SJCRH30 (cell line): ENCODE data around the gene PDE7B. TPM values are rescaled to one million over a fixed set of nuclear protein-coding genes. Genes with fewer than 3 reads are reported as not detected.

Source experiments
- DNase-seq, 2 experiments: peaks; one replicate each; pipeline ENCODE4 v3.0.0-alpha.2; 2015 to 2020
- H3K27ac ChIP-seq: fragments of 250-450 bp; sonication (Bioruptor Pico); 2 replicates; pipeline ENCODE4 v1.5.1; 2020; ENCODE audit warnings: mild to moderate bottlenecking, moderate library complexity
- H3K27me3 ChIP-seq: fragments of 250-450 bp; sonication (Bioruptor Pico); 2 replicates; pipeline ENCODE4 v1.5.1; 2020; ENCODE audit warnings: mild to moderate bottlenecking, moderate library complexity
- H3K36me3 ChIP-seq: fragments of 250-450 bp; sonication (Bioruptor Pico); 2 replicates; pipeline ENCODE4 v1.5.1; 2020; ENCODE audit warnings: mild to moderate bottlenecking, moderate library complexity
- H3K4me1 ChIP-seq: fragments of 250-450 bp; sonication (Bioruptor Pico); 2 replicates; pipeline ENCODE4 v1.5.1; 2020; ENCODE audit warnings: mild to moderate bottlenecking, moderate library complexity
- H3K4me3 ChIP-seq: fragments of 250-450 bp; sonication (Bioruptor Pico); 2 replicates; pipeline ENCODE4 v1.5.1; 2020; ENCODE audit warnings: mild to moderate bottlenecking, moderate library complexity
- H3K9me3 ChIP-seq: fragments of 250-450 bp; sonication (Bioruptor Pico); replicated peaks from 2 replicates; pipeline ENCODE4 v1.5.1; 2020; ENCODE audit warnings: mild to moderate bottlenecking, moderate library complexity
- total RNA-seq: library from RNA; depleted of rRNA; stranded (reverse); fragments of >200 nt; shearing (Covaris generic); gene quantifications from 2 replicates; pipeline ENCODE4 v1.2.3, GENCODE V29; 2014

PDE7B gene
- total RNA-seq, 1 experiment from 2014 or later, result 0.20 TPM

DNA sequence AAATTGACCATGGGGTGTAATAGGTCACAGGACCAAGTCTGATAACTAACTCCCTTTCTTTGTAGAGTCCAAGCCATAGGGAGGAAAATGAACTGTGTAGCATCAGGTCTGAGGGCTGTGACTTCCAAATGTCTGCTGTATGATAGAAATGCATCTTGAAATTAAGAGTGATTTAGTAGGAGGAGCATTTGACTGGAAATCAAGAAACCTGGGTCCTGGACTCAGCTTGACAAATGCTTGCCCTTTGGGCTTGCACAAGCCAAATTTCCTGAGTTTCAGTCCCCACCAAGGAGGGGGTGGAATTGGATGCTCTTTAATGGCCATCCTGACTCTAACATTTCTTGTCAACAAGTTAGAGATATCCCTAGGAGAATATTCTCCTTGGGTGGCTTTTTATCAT, 187.0 kb downstream of the PDE7B start:
- Histone ChIP-seq H3K9me3 (no peaks in the 10 kb centered on the region), H3K36me3 (no peaks in the 10 kb centered on the region), H3K27ac (no peak overlapping the region), H3K27me3 (0 out of 2 replicates have a peak, but pooled peaks cover 4% of the 10 kb centered on the region), H3K4me1 (peaks cover under 1% of the 10 kb centered on the region; the same call in 1 of the 2 replicates), H3K4me3 (no peak overlapping the region)
- no peak for DNase-seq

DNA sequence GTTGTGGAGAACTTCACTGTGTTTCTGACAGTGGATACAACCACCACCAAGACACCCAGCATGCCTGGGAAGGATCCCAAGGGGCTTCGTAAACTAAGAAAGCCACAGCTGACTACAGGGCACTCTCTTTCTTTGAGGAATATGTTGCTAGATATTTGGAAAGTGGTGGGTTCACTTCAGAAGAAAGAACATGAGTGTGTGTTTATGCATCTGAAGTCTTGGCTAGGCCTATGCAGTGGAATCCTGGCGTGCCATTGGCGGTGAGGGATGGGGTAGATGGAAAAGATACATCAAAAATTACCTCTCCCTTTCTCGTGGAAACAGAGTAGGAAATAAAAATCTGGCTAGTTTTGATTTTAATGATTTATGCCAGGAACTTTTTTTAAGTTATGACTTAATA, 187.7 kb downstream of the PDE7B start:
- no peak overlapping the region for H3K27ac ChIP-seq
- no peaks in the 10 kb centered on the region for H3K9me3 ChIP-seq
- H3K4me3 ChIP-seq, result no peak overlapping the region
- H3K36me3 ChIP-seq, result no peaks in the 10 kb centered on the region
- DNase-seq, result no peak
- H3K4me1 ChIP-seq, result no peaks in the 10 kb centered on the region
- 0 out of 2 replicates have a peak, but pooled peaks cover 4% of the 10 kb centered on the region for H3K27me3 ChIP-seq

GRCh38 chr6:136050475-136050874, 199.0 kb downstream of the PDE7B start:
- H3K4me1 ChIP-seq, result no peaks in the 10 kb centered on the region
- no peak overlapping the region for H3K27ac ChIP-seq
- no peak overlapping the region for H3K4me3 ChIP-seq
- no peaks in the 10 kb centered on the region for H3K27me3 ChIP-seq
- H3K9me3 ChIP-seq, result no peaks in the 10 kb centered on the region
- DNase-seq, result no peak
- no peaks in the 10 kb centered on the region for H3K36me3 ChIP-seq

DNA sequence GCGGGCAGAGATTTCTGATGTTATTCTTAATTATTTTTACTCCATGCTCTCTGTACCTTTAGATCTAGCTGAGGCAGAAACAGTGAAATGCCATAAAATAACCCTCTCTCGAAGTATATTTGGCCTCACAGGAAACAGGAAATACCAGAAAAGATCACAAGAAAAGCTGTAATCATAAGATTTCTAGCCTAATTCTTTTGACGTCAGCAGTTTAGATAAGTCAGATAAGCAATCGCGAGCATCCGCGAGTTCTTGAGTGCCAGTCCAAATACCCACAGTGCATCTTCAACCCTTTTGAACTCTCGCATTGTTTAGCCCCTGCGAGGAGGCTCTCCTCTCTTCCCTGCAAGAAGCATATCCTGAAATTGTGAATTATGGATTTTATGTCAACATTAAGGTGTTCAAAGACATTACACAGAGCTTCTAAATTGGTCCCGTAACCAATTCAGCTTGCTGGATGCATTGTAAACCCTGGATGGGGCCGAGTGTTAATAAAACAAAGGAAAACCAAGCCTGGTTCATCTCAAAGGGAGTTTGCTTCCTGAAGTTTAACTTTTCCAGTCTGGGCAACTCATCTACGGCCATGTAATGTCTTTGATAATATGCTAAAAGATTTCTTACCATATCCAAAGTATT, 199.8 kb downstream of the PDE7B start:
- Histone ChIP-seq H3K36me3 (no peaks in the 10 kb centered on the region), H3K27me3 (no peaks in the 10 kb centered on the region), H3K4me1 (no peaks in the 10 kb centered on the region), H3K4me3 (no peak overlapping the region), H3K9me3 (no peaks in the 10 kb centered on the region), H3K27ac (no peak overlapping the region)
- DNase-seq, result no peak

GRCh38 chr6:136052031-136052430, 200.5 kb downstream of the PDE7B start:
- Histone ChIP-seq H3K36me3 (no peaks in the 10 kb centered on the region), H3K27ac (no peak overlapping the region)
- no peak for DNase-seq

GRCh38 chr6:136058852-136059251, 207.4 kb downstream of the PDE7B start:
- no peak for DNase-seq
- Histone ChIP-seq H3K9me3 (no peaks in the 10 kb centered on the region), H3K4me3 (no peak overlapping the region), H3K36me3 (no peaks in the 10 kb centered on the region), H3K27ac (no peak overlapping the region), H3K4me1 (peaks cover 4% of the 10 kb centered on the region; the same call in 1 of the 2 replicates), H3K27me3 (no peaks in the 10 kb centered on the region)

More at GRCh38 chr6:136052031-136052430, 200.5 kb downstream of the PDE7B start:
- no peak overlapping the region for H3K4me3 ChIP-seq
- no peaks in the 10 kb centered on the region for H3K9me3 ChIP-seq
- H3K4me1 ChIP-seq, result no peaks in the 10 kb centered on the region
- no peaks in the 10 kb centered on the region for H3K27me3 ChIP-seq

DNA sequence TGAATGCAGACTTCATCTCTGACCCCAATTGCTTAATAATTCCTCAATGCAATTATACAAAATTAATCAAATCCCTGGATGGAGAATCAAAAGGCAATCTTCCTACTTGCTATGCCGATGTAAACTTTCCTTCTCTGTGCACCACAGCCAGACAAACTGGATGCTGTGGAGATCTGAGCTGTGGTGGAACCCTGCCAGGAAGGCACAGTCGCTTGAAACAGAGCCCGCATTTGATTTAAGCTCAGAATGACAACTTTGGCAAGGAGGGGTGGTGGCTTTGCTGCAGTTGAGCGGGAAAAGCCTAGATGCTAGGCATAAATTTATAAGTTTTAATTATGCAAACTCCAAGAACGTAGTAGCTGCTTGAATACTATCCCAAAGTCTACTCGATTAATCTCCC, 207.8 kb downstream of the PDE7B start:
- H3K27ac ChIP-seq, result no peak overlapping the region
- no peaks in the 10 kb centered on the region for H3K9me3 ChIP-seq
- no peaks in the 10 kb centered on the region for H3K36me3 ChIP-seq
- no peaks in the 10 kb centered on the region for H3K27me3 ChIP-seq
- H3K4me1 ChIP-seq, result peaks cover 4% of the 10 kb centered on the region; the same call in 1 of the 2 replicates
- H3K4me3 ChIP-seq, result no peak overlapping the region
- no peak for DNase-seq

GRCh38 chr6:136060052-136060451, 208.6 kb downstream of the PDE7B start:
- no peak overlapping the region for H3K27ac ChIP-seq
- H3K36me3 ChIP-seq, result no peaks in the 10 kb centered on the region
- no peak overlapping the region for H3K4me3 ChIP-seq
- no peaks in the 10 kb centered on the region for H3K9me3 ChIP-seq
- no peaks in the 10 kb centered on the region for H3K27me3 ChIP-seq
- H3K4me1 ChIP-seq, result peaks cover 4% of the 10 kb centered on the region; the same call in 1 of the 2 replicates
- DNase-seq, result no peak

DNA sequence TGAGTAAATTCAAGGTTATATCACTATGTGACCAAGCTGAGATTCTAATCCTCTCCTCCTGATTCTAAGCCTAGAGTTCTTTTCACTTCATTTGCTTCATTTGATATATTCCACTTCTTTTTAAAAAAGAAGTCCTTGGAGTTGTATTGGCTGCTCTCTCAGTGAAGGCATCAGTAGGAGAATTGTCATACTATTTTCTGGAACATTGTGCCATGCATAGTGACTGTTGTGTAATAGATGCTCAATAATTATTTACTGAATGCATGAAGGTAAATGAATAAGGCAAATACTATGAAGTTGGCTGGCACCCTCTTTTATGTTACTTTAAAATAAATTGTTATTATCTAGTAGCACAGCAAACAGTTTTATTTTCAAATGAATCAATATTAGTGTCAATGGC, 209.3 kb downstream of the PDE7B start:
- Histone ChIP-seq H3K36me3 (no peaks in the 10 kb centered on the region), H3K4me1 (peaks cover 4% of the 10 kb centered on the region; the same call in 1 of the 2 replicates), H3K4me3 (no peak overlapping the region), H3K27me3 (no peaks in the 10 kb centered on the region), H3K27ac (no peak overlapping the region), H3K9me3 (no peaks in the 10 kb centered on the region)
- no peak for DNase-seq

DNA sequence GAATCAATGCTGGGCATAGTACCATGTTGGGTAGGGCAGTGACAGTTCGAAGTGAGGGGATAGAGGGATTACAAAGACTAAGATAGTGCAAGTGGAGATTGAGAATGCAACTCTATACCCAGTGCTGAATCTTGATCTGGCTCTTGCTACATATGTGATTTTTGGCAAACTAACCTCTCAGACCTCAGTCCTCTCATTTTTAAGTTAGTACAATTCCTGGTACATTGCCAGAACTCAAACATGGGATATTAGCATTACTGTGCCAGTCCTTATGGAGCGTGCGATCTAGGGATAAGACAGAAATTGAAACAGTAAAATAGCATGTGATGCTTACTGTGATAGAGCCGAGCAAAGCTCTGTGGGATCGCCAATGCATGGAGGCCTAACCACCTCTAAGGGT, 210.2 kb downstream of the PDE7B start:
- Histone ChIP-seq H3K4me3 (no peak overlapping the region), H3K27me3 (no peaks in the 10 kb centered on the region), H3K36me3 (no peaks in the 10 kb centered on the region), H3K27ac (no peak overlapping the region), H3K9me3 (no peaks in the 10 kb centered on the region), H3K4me1 (peaks cover 4% of the 10 kb centered on the region; the same call in 1 of the 2 replicates)
- no peak for DNase-seq

GRCh38 chr6:136063096-136063495, 211.6 kb downstream of the PDE7B start:
- Histone ChIP-seq H3K4me1 (peaks cover 4% of the 10 kb centered on the region; the same call in 1 of the 2 replicates), H3K9me3 (no peaks in the 10 kb centered on the region), H3K27me3 (no peaks in the 10 kb centered on the region), H3K27ac (no peak overlapping the region), H3K4me3 (no peak overlapping the region), H3K36me3 (no peaks in the 10 kb centered on the region)
- DNase-seq, result no peak

DNA sequence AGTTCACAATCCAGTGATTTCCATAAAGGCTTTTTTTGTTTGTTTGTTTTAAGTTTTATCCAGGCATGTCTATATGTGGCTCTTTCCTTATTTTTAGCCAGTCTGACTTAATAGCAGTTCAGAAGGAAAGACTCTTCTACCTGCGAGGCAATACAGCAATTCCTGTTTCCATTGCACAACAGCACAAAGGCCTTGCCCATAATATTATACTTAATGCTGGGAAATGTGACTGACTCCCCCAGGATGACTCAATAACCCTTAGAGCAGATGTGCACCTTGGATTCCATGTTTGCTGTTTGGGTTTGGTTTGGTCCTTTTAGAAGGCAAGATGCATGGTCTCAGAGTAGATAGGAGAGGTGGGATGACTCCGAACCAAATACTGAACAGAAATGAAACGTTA, 214.5 kb downstream of the PDE7B start:
- H3K36me3 ChIP-seq, result no peaks in the 10 kb centered on the region
- H3K9me3 ChIP-seq, result no peaks in the 10 kb centered on the region; the same call in 1 of the 2 replicates
- H3K27ac ChIP-seq, result no peak overlapping the region
- H3K27me3 ChIP-seq, result no peaks in the 10 kb centered on the region
- H3K4me1 ChIP-seq, result no peaks in the 10 kb centered on the region; the same call in 1 of the 2 replicates
- no peak overlapping the region for H3K4me3 ChIP-seq
- no peak for DNase-seq

DNA sequence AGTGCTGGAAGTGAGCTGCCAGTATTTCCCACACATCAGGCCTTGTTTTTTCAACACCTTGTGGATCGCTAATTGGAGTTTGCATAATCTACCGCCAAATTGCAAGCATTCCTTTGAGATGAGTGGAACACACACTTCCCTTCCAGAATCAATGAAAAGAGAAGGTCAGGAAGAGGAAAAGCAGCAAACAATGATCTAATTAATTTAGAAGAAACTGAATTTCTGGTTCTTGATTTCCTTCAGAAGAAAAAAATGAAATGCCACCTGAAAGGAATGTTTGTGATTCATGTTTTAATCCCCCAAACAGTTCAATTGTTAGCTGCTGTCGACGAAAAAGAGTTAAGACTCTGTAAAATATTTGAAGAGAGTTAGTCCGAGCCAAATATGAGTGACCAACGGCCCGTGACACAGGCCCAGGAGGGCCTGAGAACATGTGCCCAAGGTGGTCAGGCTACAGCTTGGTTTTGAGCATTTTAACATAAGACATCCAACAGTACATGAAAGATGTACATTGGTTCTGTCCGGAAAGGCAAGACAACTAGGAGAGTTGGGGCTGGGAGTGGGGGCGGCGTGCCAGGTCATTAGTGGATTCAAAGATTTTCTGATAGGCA, 216.3 kb downstream of the PDE7B start:
- Histone ChIP-seq H3K4me1 (no peaks in the 10 kb centered on the region; the same call in 1 of the 2 replicates), H3K4me3 (no peak overlapping the region), H3K36me3 (no peaks in the 10 kb centered on the region), H3K27ac (no peak overlapping the region), H3K9me3 (no peaks in the 10 kb centered on the region; the same call in 1 of the 2 replicates), H3K27me3 (no peaks in the 10 kb centered on the region)
- DNase-seq, result no peak

DNA sequence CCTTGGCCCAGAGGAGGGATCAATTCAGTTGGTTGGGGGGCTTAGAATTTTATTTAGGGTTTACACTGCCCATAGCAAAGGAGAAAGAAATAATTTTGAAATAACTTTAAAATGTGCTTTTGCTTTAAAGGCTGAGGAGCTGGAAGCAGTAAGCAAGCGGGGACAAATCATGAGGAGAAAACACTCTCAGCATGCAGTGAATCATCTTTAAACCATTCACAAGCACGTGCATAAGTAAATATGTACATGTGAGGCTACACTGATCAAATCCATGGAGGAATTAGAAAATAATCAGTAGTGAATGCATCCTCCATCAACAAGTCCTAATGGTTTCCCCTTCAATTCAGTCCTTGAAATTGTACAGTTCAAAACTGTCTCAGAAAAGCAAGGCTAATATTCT, 217.6 kb downstream of the PDE7B start:
- Histone ChIP-seq H3K27me3 (no peaks in the 10 kb centered on the region), H3K4me1 (no peaks in the 10 kb centered on the region; the same call in 1 of the 2 replicates), H3K36me3 (no peaks in the 10 kb centered on the region), H3K4me3 (no peak overlapping the region), H3K9me3 (no peaks in the 10 kb centered on the region; the same call in 1 of the 2 replicates), H3K27ac (no peak overlapping the region)
- no peak for DNase-seq

- no peak for DNase-seq
- Histone ChIP-seq H3K27ac (no peak overlapping the region), H3K36me3 (no peaks in the 10 kb centered on the region), H3K4me1 (no peaks in the 10 kb centered on the region; the same call in 1 of the 2 replicates), H3K27me3 (no peaks in the 10 kb centered on the region), H3K4me3 (no peak overlapping the region), H3K9me3 (no peaks in the 10 kb centered on the region; the same call in 1 of the 2 replicates)
Measured at GRCh38 chr6:136070815-136071214, 219.3 kb downstream of the PDE7B start.
